ENCODE data around the gene MLYCD.
A peak's percentile ranks its signal among the peaks of the same experiment; 100 is the strongest.

MLYCD gene

GRCh38 chr16:83925957-83926725 lies 27.2 kb downstream of the MLYCD start:
- DNase-seq (ENCODE audit: low read depth in 3 of 3), result no peak

- peak; percentile 26 to 56 (median 35) for DNase-seq (ENCODE audit: low read depth in 3 of 3)
Measured at GRCh38 chr16:83926726-83927397, 27.9 kb downstream of the MLYCD start.

GRCh38 chr16:83928341-83929055 lies 29.6 kb downstream of the MLYCD start:
- DNase-seq (ENCODE audit: low read depth in 3 of 3), result no peak

- DNase-seq (ENCODE audit: low read depth in 3 of 3), result no peak
Measured at GRCh38 chr16:83929811-83930555, 31.1 kb downstream of the MLYCD start.

DNA sequence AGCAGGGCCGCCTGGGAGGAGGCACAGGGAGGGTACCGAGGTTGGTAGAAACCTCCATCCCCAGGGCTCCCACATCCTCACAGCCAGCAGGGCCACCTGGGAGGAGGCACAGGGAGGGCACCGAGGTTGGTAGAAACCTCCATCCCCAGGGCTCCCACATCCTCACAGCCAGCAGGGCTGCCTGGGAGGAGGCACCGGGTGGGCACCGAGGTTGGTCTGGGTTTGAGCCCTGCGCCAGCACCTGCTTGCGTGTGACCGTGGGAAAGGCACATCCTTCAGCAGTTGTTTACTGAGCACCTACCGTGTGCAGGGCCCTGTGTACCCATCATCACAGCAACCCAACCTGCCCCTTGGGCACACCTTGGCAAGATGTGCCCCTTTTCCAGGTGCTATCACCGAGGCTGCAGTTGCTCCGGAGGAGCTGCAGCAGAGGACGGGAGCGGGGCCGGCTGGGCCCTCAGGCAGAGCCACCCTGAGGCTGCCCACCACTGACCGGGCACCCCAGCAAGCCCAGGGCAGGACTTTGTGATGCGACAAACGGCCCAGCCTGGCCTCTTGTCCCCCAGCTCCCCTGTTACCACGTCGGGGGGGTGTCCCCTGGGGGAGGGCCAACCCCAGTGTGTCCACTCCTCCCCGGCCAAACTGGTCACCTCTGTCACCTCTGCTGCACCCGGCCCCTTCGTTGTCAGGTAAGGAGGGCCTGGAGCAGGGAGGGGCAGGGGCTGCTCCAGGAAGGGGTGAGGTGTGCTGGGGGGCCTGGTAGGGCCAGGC lies 32.0 kb downstream of the MLYCD start:
- DNase-seq (ENCODE audit: low read depth in 3 of 3), result no peak

DNA sequence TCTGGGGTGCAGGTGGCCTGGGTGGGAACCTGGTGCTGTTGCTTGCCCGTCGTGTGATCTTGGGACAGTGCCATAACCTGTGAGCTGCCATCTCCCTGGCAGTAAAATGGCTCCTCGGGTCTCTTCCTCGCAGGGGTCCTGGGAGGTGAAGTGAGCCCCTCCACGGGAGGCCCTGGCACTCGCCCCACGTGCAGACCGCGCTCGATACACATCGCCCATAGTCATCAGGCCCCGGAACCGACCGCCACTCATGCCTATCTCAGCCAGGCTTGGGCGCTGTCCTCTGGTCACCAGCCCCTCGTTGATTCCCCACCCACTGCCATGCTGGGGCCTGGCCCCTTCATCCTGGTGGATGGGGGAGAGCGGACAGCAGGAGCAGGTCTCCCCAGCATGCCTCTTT lies 32.6 kb downstream of the MLYCD start:
- DNase-seq (ENCODE audit: low read depth in 3 of 3), result no peak

- no peak for DNase-seq (ENCODE audit: low read depth in 3 of 3)
Measured at GRCh38 chr16:83932304-83932703, 33.4 kb downstream of the MLYCD start.

GRCh38 chr16:83932955-83933673 lies 34.2 kb downstream of the MLYCD start:
- no peak for DNase-seq (ENCODE audit: low read depth in 3 of 3)

DNA sequence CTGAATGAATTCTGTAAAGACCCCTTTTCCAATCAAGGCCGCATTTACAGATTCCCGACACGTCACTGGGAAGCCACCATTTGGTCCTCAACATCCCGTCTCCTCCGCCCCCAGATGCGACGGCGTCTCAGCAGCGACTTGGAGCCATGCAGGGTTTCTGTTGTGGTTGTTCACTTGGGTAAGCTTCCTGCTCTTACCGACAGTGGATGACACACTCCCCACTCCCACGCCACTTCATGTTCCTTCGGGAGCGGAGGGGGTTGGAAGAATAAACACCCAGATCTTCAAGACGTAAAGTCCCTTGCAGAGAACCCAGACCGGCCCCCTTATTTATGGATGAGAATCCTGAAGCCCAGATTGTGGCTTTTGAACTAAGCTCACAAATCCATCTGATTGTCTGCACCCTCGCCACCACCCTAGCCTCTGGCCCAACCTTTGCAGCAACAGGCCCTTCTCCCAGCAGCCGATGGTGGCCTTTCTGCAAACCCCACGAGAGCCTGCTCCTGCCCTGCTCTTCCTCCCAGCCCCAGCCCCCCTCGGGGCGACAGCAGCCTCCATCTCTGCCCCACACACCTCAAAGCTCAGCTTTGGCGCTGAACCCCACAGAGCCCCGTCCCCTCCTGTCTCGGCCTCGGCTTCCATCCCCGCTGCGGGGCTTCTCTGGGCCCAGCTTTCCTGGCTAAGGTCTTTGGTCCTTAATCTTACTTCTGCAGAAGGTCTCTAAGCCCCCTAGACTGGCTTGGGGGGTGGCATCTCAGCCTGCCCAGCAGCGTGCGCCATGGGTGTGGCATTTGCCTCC lies 35.2 kb downstream of the MLYCD start:
- no peak for DNase-seq (ENCODE audit: low read depth in 3 of 3)

DNA sequence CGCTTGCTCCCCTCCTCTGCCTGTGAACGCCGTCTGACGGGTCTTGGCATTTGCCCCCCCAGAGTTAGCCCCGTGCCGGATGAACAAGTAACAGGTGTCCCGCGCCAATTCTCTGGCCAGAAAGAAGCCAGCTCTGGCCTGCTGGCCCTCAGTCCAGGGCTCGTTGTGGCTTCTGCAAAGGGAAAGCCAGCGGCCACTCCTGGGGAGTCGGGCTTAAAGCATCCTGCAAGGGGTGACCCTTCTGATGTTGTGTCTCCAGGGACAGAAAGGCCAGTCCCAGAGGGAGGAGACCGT lies 35.7 kb downstream of the MLYCD start:
- DNase-seq (ENCODE audit: low read depth in 3 of 3), result no peak

GRCh38 chr16:83935005-83935857 lies 36.3 kb downstream of the MLYCD start:
- DNase-seq (ENCODE audit: low read depth in 3 of 3), result no peak

DNA sequence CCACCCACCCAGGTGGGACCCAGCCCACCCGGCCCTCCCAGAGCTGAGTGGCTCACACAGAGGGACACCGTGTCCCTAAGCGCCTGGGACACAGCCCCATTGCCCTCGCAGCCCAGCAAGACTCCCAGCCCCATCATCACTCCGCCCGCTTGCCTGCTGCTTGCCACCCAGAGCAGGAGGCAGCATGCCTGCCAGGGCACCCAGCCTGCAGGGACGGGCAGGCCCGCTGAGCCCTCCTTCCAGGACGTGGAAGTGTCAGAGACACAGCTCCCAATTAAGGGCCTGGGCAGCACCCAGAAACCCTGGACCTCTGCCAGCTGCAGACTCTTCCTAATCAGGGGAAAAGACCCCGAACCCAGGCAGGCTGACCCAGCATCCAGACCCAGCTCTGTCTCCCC lies 36.9 kb downstream of the MLYCD start:
- no peak for DNase-seq (ENCODE audit: low read depth in 3 of 3)

GRCh38 chr16:83936581-83937165 lies 37.8 kb downstream of the MLYCD start:
- DNase-seq (ENCODE audit: low read depth in 3 of 3), result no peak

- no peak for DNase-seq (ENCODE audit: low read depth in 3 of 3)
Measured at GRCh38 chr16:83937267-83937666, 38.4 kb downstream of the MLYCD start.

DNA sequence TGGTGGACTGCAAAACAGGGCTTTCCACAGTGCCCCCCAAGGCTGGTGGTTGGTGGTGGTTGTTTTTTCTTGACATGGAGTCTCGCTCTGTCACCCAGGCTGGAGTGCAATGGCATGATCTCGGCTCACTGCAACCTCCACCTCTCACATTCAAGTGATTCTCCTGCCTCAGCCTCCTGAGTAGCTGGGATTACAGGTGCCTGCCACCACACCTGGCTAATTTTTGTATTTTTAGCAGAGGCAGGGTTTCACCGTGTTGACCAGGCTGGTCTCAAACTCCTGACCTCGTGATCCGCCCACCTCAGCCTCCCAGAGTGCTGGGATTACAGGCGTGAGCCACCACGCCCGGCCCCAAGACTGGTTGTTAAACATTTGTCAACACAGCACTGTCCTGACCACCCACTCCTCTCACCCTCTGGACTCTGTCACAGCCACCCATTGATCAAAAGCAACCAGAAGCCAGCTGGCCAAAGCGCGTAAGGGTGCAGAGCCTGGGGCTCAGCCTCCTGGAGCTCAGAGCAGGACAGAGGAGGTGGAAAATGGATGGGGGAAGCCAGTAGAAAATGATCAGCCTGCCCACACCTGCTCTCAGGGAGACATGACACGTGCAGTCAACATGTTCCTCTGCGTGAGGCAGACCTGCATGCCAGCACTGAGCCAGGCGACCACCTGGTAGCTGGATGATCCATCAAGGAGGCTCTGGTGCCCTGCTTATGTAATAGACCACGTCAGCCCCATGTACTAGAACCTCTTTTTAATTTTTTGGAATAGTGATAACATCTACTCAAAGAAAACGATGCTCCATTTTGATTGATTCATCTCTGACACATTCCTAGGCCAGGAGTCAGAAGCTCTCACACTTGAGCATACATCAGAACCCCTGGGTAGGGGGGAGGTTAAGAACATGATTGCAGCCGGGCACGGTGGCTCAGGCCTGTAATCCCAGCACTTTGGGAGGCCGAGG lies 39.3 kb downstream of the MLYCD start:
- DNase-seq (ENCODE audit: low read depth in 3 of 3), result no peak

DNA sequence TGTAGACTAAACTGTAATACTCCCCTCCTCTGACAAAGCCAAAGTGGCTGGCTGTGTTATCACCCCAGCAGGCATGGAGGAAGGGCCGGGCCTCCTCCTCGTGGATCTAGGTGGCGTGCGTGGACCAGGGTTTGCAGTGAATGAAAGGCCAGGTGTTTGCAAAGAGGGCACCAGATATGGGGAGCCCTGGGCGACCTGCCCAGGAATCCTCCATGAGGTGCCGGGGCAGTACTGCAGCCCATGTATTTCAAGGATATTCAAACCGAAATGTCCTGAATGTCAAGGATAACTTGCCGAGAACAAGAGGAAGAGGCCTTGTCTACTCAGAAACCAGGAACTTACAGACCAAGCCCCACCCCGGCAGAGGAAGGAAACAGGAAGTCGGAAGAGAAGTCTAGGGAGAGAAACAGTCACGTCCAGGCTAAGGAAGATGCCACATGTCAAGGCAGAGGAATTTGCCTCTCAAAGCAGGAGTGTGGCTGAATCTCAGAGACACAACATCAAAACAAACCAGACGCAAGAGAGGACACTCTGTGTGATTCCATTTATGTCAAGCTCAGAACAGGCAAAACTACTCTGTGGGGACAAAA lies 40.4 kb downstream of the MLYCD start:
- no peak for DNase-seq (ENCODE audit: low read depth in 3 of 3)

GRCh38 chr16:83940119-83940518 lies 41.2 kb downstream of the MLYCD start:
- DNase-seq (ENCODE audit: low read depth in 3 of 3), result no peak

Measured in stimulated activated CD4-positive, alpha-beta T cell treated with anti-CD3 and anti-CD28 coated beads, TNF-alpha, amount 100 ng/mL, for 48 hours (primary cell).